HG03575 (cell line): ENCODE measurements around the gene INSR.

ENCODE experiments used
- ATAC-seq: cut with Tn5 transposase; IDR thresholded peaks from one replicate; pipeline ENCODE4 v1.9.1; 2021; ENCODE audit not compliant: unreplicated experiment, insufficient number of reproducible peaks, low FRiP score; ENCODE audit errors: extremely low read depth

INSR gene

GRCh38 chr19:7202888-7203287 is 91.3 kb downstream of the INSR start:
- no peak for ATAC-seq

GRCh38 chr19:7200736-7201135 is 93.5 kb downstream of the INSR start:
- ATAC-seq, result no peak

GRCh38 chr19:7199613-7200533 is 94.3 kb downstream of the INSR start:
- no peak for ATAC-seq

DNA sequence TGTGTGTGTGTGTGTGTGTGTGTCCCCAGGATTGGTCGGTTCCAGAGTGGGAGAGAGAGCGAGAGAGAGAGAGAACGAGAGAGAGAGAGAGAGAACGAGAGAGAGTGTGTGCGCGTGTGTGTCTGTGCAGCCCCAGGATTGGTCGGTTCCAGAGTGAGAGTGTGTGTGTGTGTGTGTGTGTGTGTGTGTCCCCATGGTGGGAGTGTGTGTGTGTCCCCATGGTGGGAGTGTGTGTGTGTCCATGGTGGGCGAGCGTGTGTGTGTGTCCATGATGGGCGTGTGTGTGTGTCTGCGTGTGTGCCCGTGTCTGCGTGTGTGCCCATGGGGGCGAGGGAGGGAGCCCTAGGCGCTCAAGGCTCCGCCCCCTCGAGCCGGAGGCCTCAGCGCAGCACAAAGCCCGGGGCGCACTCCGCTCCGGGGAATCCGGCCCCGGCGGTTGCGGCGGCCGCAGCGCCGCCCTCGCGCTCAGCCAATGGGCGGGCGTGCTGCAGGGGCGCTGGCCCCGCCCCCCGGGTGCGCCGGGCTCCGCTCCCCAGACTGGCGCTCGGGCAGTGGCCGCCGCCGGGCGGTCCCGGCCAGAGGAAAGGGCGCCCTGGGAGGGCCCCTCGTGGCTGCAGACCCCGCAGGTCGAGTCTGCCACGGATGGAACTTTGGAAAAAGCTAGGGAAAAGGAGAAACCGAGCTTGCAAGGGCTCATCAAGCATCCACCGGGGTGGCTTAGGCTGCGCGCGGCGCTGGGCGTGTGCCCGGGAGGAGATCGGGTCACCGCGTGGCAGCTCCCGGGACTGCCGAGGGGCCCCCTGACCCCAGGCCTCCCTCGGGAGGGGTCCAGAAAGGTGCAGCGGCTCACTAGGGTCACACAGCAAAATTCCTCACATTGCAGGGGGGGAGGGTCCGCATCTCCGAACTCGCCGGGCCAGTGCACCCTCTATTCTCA is 96.2 kb downstream of the INSR start:
- no peak for ATAC-seq

- no peak for ATAC-seq
Measured at GRCh38 chr19:7197119-7197759, 97.0 kb downstream of the INSR start.

DNA sequence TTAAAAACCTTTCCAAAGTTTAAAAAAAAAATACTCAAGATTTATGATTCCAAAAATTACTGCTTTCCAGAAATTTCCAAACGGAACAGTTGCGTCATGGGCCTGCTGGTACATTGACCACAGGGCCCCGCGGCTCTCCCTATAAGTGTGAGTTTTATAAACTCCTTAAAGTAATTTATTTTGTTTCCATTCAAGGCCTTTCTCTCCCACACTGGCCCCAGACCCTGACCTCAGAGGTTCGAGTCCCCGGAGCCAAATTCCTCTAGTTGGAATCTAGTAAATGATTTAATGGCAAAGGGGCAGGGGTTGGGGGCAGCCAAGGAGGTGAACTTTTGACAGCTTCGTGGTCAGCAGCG is 97.5 kb downstream of the INSR start:
- no peak for ATAC-seq

DNA sequence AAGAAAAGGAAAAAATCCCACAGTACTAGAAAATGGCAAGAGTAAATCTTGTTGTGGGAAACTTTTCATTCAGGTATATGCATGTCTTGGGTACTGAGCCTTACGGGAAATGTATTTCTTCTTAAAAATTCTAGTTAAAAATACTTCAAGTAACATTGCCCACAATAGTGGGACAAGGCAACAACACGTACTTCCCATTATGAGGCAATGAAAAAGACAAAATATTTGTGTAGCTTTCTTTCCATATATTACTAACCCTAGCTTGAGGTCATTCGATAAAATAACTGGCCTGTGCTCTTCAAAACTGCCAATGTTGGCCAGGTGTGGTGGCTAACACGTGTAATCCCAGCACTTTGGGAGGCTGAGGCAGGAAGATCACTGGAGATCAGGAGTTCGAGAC is 99.2 kb downstream of the INSR start:
- ATAC-seq, result no peak

DNA sequence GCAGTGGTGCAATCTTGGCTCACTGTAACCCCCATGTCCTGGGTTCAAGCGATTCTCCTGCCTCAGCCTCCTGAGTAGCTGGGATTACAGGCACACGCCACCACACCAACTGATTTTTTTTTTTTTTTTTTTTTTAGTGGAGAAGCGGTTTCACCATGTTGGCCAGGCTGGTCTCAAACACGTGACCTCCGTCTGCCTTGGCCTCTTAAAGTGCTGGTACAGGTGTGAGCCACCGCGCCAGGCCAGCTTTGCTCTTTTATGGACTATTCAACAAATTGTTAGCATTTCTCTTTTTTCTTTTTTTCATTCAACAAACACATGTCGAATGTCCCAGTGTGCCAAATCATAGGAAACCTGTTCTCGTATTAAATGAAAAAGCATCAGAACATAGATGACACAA is 99.6 kb downstream of the INSR start:
- ATAC-seq, result no peak

GRCh38 chr19:7191946-7192691 is 102.1 kb downstream of the INSR start:
- ATAC-seq, result no peak

DNA sequence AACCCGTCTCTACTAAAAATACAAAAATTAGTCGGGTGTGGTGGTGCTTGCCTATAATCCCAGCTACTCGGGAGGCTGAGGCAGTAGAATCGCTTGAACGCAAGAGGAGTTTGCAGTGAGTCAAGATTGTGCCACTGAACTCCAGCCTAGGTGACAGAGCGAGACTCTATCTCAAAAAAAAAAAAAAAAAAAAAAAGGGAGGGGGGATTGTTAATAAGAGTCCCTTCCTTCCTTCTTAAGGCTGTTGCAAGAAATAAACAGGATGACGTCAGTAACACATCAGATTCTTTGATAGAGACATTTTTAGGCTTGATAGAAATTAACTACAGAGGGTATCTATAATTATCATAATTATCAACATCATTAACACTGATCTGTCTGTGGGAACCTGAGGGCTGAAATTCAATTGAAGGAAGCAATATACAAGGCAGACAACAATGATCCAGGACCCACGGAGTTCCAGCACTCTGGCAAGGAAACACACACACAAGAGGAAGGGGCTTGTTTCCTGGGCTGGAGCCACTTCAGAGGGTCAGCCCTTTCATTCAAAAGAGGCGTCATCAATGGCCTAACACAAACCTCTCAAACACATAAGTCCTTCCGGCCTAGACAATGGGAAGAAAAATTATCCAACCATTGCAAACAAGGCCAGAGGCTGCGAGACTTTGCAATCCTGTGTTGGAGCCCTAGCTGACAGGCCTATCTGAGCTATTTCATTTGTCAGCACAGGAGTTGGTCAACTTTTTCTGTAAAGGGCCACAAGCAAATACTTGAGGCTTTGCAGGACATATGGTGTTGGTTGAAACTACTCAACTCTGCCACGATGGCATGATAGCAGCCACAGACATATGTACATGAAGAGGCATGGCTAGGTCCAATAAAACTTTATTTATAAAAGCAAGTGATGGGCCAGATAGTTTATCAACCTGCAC is 105.2 kb downstream of the INSR start:
- ATAC-seq, result no peak

DNA sequence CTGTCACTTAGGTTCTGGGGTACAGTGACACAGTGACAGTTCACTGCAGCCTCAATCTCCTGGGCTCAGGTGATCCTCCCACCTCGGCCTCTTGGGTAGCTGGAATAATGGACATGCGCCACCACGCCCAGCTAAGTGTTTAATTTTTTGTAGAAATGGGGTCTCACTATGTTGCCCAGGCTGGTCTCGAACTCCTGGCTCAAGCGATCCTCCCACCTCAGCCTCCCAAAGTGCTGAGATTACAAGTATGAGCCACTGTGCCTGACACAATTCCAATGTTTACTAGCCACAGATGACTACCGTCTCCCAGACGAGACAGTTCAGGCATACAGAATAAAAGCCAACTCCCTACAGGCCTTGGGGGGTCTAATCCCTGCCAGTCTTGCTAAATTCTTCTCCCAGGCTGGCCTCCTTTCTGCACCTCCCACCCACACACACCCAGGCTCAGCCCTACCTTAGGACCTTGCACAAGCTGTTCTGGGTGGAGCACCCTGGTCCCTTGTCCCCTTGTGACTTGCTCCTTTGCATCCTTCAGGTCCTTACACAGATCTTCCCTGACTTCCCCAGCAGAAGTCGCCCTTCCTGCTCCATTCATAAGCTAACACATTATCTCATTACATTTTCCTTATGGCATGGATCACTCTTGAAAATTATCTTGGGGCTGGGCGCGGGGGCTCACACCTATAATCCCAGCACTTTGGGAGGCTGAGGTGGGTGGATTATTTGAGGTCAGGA is 106.4 kb downstream of the INSR start:
- ATAC-seq, result no peak

- ATAC-seq, result no peak
Measured at GRCh38 chr19:7182489-7182888, 111.7 kb downstream of the INSR start.

GRCh38 chr19:7179917-7180306 is 114.3 kb downstream of the INSR start:
- ATAC-seq, result no peak

- no peak for ATAC-seq
Measured at GRCh38 chr19:7177926-7178325, 116.3 kb downstream of the INSR start.

- ATAC-seq, result no peak
Measured at GRCh38 chr19:7176792-7177191, 117.4 kb downstream of the INSR start.

DNA sequence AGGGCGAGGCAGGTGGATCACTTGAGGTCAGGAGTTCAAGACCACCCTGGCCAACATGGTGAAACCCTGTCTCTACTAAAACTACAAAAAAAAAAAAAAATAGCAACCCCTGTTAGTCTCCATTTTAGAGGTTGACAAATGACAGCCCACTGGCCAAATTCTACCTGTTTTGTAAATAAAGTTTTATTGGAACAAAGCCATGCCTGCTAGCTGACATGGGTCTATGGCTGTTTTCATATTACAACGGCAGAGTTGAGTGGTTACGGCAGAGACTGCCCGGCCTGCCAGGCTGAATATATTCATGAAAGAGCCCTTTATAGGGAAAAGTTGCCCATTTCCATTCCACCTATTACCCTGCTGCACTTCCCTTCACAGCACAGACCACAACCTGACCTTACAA is 121.4 kb downstream of the INSR start:
- ATAC-seq, result no peak

- ATAC-seq, result no peak
Measured at GRCh38 chr19:7170983-7171382, 123.2 kb downstream of the INSR start.
